Upper lobe of left lung (tissue), 6 donors: ENCODE data around the gene FGF12. TPM values are rescaled to one million over a fixed set of nuclear protein-coding genes. Genes with fewer than 3 reads are reported as not detected.

Experiments
- ATAC-seq, 2 donors: fragments of 200-7000 bp; cut with Tn5 transposase; one replicate each; pipeline ENCODE4 v1.9.1; 2022; ENCODE audit warnings: mild to moderate bottlenecking in 2 of 2, moderate library complexity in 2 of 2; ENCODE audit not compliant: low FRiP score in 2 of 2
- DNase-seq, 2 donors: peaks; one replicate each; pipeline ENCODE4 v3.0.0-alpha.2; 2019 to 2020
- H3K27ac ChIP-seq, 4 donors: fragments of 200-600 bp; sonication (generic); one replicate each; pipeline ENCODE4 v1.5.1; 2016 to 2019
- H3K27me3 ChIP-seq, 4 donors: fragments of 200-600 bp; sonication (generic); one replicate each; pipeline ENCODE4 v1.5.1; 2017 to 2019
- H3K36me3 ChIP-seq, 4 donors: fragments of 200-600 bp; sonication (generic); one replicate each; pipeline ENCODE4 v1.5.1; 2016 to 2019
- H3K4me1 ChIP-seq, 4 donors: fragments of 200-600 bp; sonication (generic); one replicate each; pipeline ENCODE4 v1.5.1; 2018 to 2019
- H3K4me3 ChIP-seq, 4 donors: fragments of 200-600 bp; sonication (generic); one replicate each; pipeline ENCODE4 v1.5.1; 2017 to 2019; ENCODE audit warnings: mild to moderate bottlenecking in 2 of 4, moderate library complexity in 1 of 4
- H3K9me3 ChIP-seq, 4 donors: fragments of 200-600 bp; sonication (generic); one replicate each; pipeline ENCODE4 v1.5.1; 2018 to 2019
- CTCF ChIP-seq, 6 experiments: fragments of 450-650 bp in 4 of 6; fragments of 200-600 bp in 2 of 6; sonication (generic) in 2 of 6; IDR thresholded peaks; one replicate each; pipeline ENCODE4 v1.5.1; 2016 to 2019; ENCODE audit warnings: antibody characterized with exemption in 6 of 6
- EP300 ChIP-seq, 4 donors: sonication (generic); formaldehyde crosslinking; IDR thresholded peaks; one replicate each; pipeline ENCODE4 v1.5.1; 2017; ENCODE audit warnings: antibody characterized with exemption in 4 of 4, control low read depth in 2 of 4
- POLR2A ChIP-seq, 4 donors: fragments of 450-650 bp; IDR thresholded peaks; one replicate each; pipeline ENCODE4 v1.5.1; 2016 to 2017; ENCODE audit warnings: antibody characterized with exemption in 4 of 4, mild to moderate bottlenecking in 2 of 4
- POLR2AphosphoS5 ChIP-seq, 2 donors: sonication (generic); formaldehyde crosslinking; IDR thresholded peaks; one replicate each; pipeline ENCODE4 v1.5.1; 2017; ENCODE audit warnings: antibody characterized with exemption in 2 of 2
- WGBS, 2 donors: methylation state at CpG; one replicate each; pipeline ENCODE4 v1.1.5; 2017 to 2018; 5-methylcytosine and 5-hydroxymethylcytosine counted together
- total RNA-seq, 6 donors: library from RNA; depleted of rRNA in 4 of 6; stranded (reverse); fragments of >200 nt in 4 of 6; gene quantifications; one replicate each; pipeline versions ENCODE4 v1.1.0 to v1.2.1, GENCODE V29; 2016 to 2021
- donor health status: DM: no; HTN: no; CAD: no; lungs with moderate emphysema.
- donor health status: DM: no; HTN: yes; CAD: no; lungs with severe emphysema.

The FGF12 gene
- total RNA-seq, 6 donors from 2014 or later = 0.83 to 5.3 (median 2.2) TPM

- H3K4me3 ChIP-seq = no peak overlapping the region
- H3K36me3 ChIP-seq = no peaks in the 10 kb centered on the region
- no peak for DNase-seq
- no peaks in the 10 kb centered on the region for H3K4me1 ChIP-seq
- WGBS, 2 donors = 72 to 76% methylated on average over 4 of the region's 4 CpGs
- no peaks in the 10 kb centered on the region for H3K9me3 ChIP-seq
- ATAC-seq = no peak
- no peaks in the 10 kb centered on the region for H3K27me3 ChIP-seq
- H3K27ac ChIP-seq = no peak overlapping the region
- no peak for TF ChIP-seq POLR2AphosphoS5 (IDR thresholded peaks at IDR 0.05)
- TF ChIP-seq EP300 (IDR thresholded peaks at IDR 0.05) = no peak
- TF ChIP-seq POLR2A (IDR thresholded peaks at IDR 0.05) = no peak
- no peak for TF ChIP-seq CTCF (IDR thresholded peaks at IDR 0.05)
These were observed 354.7 kb downstream of the FGF12 start for GRCh38 chr3:192372616-192373015.

DNA sequence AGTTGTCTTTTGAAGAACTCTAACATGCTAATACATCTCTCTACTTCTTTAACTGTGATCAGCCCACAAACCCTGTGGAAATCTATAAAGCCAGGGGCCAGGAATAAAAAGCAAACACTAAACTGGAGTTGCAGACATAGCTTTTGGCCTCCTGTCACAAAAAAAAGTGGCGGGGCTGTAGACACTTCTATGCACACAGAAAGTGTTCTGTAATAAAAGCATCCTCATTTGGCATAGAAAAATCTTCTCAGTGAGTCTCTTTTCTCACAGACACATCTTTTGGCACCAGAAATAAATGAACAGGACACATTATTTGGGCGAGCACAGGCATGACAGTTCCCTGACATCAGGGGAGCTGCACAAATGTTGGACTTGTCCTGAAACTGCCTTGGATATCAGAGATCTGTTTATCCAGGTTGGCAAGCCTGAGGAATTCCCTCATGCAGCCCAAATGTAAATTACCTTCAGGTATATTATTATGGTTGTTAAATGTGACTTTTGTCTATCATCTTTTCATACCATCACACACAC, 355.4 kb downstream of the FGF12 start:
- Histone ChIP-seq H3K9me3 (no peaks in the 10 kb centered on the region), H3K36me3 (no peaks in the 10 kb centered on the region), H3K4me3 (no peak overlapping the region), H3K27ac (no peak overlapping the region), H3K4me1 (no peaks in the 10 kb centered on the region), H3K27me3 (no peaks in the 10 kb centered on the region)
- ATAC-seq (no peak), DNase-seq (no peak)
- 64 to 69% methylated on average over 2 of the region's 2 CpGs for WGBS, 2 donors
- TF ChIP-seq POLR2AphosphoS5 (IDR thresholded peaks at IDR 0.05) = no peak
- no peak for TF ChIP-seq EP300 (IDR thresholded peaks at IDR 0.05)
- no peak for TF ChIP-seq POLR2A (IDR thresholded peaks at IDR 0.05)
- TF ChIP-seq CTCF (IDR thresholded peaks at IDR 0.05) = no peak

DNA sequence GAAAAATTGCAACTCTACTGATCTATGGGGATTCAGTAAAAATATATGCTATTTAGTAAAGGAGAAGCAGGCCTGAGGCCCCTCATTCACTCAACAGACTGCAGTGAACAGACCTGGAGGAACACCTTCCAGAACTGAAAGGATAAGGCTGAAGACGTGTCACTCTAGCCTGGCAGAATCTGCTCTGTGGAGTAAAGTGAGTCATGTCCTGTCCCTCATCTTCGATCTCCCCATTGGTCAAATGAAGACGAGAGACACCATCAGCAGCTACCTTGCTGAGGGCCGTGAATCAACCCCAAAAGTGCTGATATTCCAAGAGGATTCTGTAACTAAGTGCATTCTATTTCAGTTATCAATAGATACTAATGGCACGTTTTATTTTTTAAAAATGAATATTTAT, 359.7 kb downstream of the FGF12 start:
- DNase-seq (no peak), ATAC-seq (no peak)
- TF ChIP-seq POLR2AphosphoS5 (IDR thresholded peaks at IDR 0.05) (no peak), EP300 (IDR thresholded peaks at IDR 0.05) (no peak), POLR2A (IDR thresholded peaks at IDR 0.05) (no peak), CTCF (IDR thresholded peaks at IDR 0.05) (no peak)
- no peaks in the 10 kb centered on the region for H3K9me3 ChIP-seq
- H3K27me3 ChIP-seq = no peaks in the 10 kb centered on the region
- no peaks in the 10 kb centered on the region for H3K36me3 ChIP-seq
- no peak overlapping the region for H3K4me3 ChIP-seq
- 71 to 84% methylated on average over 5 of the region's 5 CpGs for WGBS, 2 donors
- H3K27ac ChIP-seq = no peak overlapping the region
- H3K4me1 ChIP-seq = no peaks in the 10 kb centered on the region

DNA sequence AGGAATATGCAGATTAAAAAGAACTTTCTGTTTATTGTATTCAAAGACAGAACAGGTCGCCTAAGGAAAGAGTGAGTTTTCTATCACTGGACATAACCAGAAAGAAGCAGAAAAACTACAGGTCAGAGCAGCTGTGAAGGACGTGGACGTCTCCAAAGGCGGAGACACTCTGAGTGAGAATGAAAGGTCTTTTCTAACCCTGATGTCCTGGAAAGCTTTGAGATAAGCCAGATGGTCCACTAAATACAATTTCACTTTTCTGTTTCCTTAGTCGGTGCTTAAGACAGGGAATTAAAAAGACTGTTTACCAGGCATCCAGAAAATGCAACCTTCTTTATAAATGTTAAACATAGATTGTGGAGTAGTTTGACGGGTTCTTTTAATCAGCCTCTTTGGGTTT, 360.4 kb downstream of the FGF12 start:
- TF ChIP-seq CTCF (IDR thresholded peaks at IDR 0.05) (no peak), POLR2AphosphoS5 (IDR thresholded peaks at IDR 0.05) (no peak), EP300 (IDR thresholded peaks at IDR 0.05) (no peak), POLR2A (IDR thresholded peaks at IDR 0.05) (no peak)
- H3K4me3 ChIP-seq = no peak overlapping the region
- no peak for ATAC-seq

DNA sequence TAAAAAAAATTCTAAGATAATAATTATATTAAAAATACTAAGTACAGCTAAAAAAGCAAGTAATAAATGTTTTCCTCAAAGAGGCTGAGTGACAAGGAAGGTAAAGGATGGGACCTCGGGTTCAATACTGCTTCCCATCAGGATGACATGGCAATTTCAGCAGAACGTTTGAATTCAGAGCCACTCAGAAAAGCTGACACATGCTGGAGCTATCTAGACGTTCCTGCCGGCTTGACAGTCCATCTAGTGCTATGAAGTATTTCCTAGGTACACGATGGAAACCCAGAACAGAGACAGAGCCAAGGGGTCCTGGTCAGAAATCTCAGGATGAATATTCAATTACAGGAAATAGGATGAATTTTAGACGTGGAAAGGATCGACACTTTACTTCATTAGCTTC, 361.8 kb downstream of the FGF12 start:
- 57 to 66% methylated on average over 7 of the region's 7 CpGs for WGBS, 2 donors
- Histone ChIP-seq H3K36me3 (no peaks in the 10 kb centered on the region), H3K27ac (no peak overlapping the region), H3K4me1 (no peaks in the 10 kb centered on the region), H3K27me3 (no peaks in the 10 kb centered on the region), H3K4me3 (no peak overlapping the region), H3K9me3 (no peaks in the 10 kb centered on the region)
- ATAC-seq (no peak), DNase-seq (no peak)
- no peak for TF ChIP-seq POLR2A (IDR thresholded peaks at IDR 0.05)
- TF ChIP-seq CTCF (IDR thresholded peaks at IDR 0.05) = no peak
- TF ChIP-seq EP300 (IDR thresholded peaks at IDR 0.05) = no peak
- no peak for TF ChIP-seq POLR2AphosphoS5 (IDR thresholded peaks at IDR 0.05)

More for the DNA sequence above, 360.4 kb downstream of the FGF12 start:
- H3K27ac ChIP-seq = no peak overlapping the region
- H3K4me1 ChIP-seq = no peaks in the 10 kb centered on the region
- no peak for DNase-seq
- H3K9me3 ChIP-seq = no peaks in the 10 kb centered on the region
- 65 to 71% methylated on average over 6 of the region's 6 CpGs for WGBS, 2 donors
- no peaks in the 10 kb centered on the region for H3K36me3 ChIP-seq
- H3K27me3 ChIP-seq = no peaks in the 10 kb centered on the region
